Measurements from ENCODE around the gene CCDC78.

- no peak for TF ChIP-seq POLR2A (IDR thresholded peaks at IDR 0.05; ENCODE audit: low read length)
- no peak for TF ChIP-seq GATA1 (IDR thresholded peaks at IDR 0.05; ENCODE audit: low read depth, low read length)
Measured at GRCh38 chr16:717450-718245, 8.6 kb downstream of the CCDC78 start.
